AG04450 (cell line): ENCODE measurements around the gene TMEM151A. TPM values are rescaled to one million over a fixed set of nuclear protein-coding genes. Genes with fewer than 3 reads are reported as not detected.

ENCODE experiments used
- CTCF ChIA-PET: fragments of 300-600, 350-600 bp; formaldehyde crosslinking; extraction: SDS; loops from one replicate; lab custom pipeline; 2022; ENCODE audit warnings: antibody characterized with exemption, inconsistent platforms; lab: Charles Lee
- POLR2A ChIA-PET: fragments of 350-600 bp; formaldehyde crosslinking; extraction: SDS; loops from one replicate; lab custom pipeline; 2021; ENCODE audit warnings: antibody characterized with exemption, inconsistent platforms; lab: Yijun Ruan, JAX
- DNase-seq: peaks from one replicate; pipeline ENCODE4 v3.0.0-alpha.2; 2011; ENCODE audit warnings: low read depth, low spot score
- H3K27ac ChIP-seq: one replicate; pipeline ENCODE4 v1.5.1; 2012; ENCODE audit warnings: low read depth, low read length, control low read depth
- H3K27me3 ChIP-seq: one replicate; pipeline ENCODE4 v1.6.0; 2012; ENCODE audit warnings: low read length; ENCODE audit not compliant: control insufficient read depth, insufficient read depth
- H3K4me3 ChIP-seq: 2 replicates; pipeline ENCODE4 v1.5.1; 2011; ENCODE audit warnings: mild to moderate bottlenecking, low read depth, low read length, control low read depth
- H3K9me3 ChIP-seq: 2 replicates; pipeline ENCODE4 v1.5.1; 2012; ENCODE audit warnings: low read length; ENCODE audit not compliant: control insufficient read depth, insufficient read depth
- CTCF ChIP-seq: IDR thresholded peaks from 2 replicates; pipeline ENCODE4 v1.5.1; 2011; ENCODE audit warnings: low read depth, low read length, control low read depth, inconsistent platforms
- polyA plus RNA-seq: library from polyadenylated mRNA; depleted of rRNA; stranded (reverse); fragments of >200 nt; gene quantifications from 2 replicates; pipeline ENCODE4 v1.2.3, GENCODE V29; 2011

Gene TMEM151A
- polyA plus RNA-seq, 1 experiment: not detected

- DNase-seq: no peak
- TF ChIP-seq CTCF: no peak
- H3K4me3 ChIP-seq: no peak overlapping the region
- CTCF ChIA-PET: interaction anchor here (0.6 kb wide), 1 partner anchor 20 kb away, joined by 3 read pairs; no protein-coding TSS in a partner anchor
- no peaks in the 10 kb centered on the region; the same call in 1 of the 2 replicates for H3K9me3 ChIP-seq
- POLR2A ChIA-PET: interaction anchor here (0.6 to 1.3 kb wide), 2 partner anchors 9 to 10 kb away, joined by 3 to 4 read pairs; partner anchors contain the start of gene YIF1A
- no peak overlapping the region for H3K27ac ChIP-seq
- H3K27me3 ChIP-seq: no peaks in the 10 kb centered on the region
Observed at GRCh38 chr11:66279092-66279734, 12.5 kb upstream of the TMEM151A start.

- ChIA-PET POLR2A (interaction anchor here (0.7 to 1.2 kb wide), 3 partner anchors 8 to 13 kb away, joined by 3 to 4 read pairs (median 4); partner anchors contain the start of gene YIF1A), CTCF (interaction anchor here (0.5 to 3.7 kb wide), 4 partner anchors 8 to 58 kb away, joined by 5 to 18 read pairs (median 7); partner anchors contain the start of genes CD248 and RAB1B)
Observed at GRCh38 chr11:66280428-66280827, 11.3 kb upstream of the TMEM151A start.

DNA sequence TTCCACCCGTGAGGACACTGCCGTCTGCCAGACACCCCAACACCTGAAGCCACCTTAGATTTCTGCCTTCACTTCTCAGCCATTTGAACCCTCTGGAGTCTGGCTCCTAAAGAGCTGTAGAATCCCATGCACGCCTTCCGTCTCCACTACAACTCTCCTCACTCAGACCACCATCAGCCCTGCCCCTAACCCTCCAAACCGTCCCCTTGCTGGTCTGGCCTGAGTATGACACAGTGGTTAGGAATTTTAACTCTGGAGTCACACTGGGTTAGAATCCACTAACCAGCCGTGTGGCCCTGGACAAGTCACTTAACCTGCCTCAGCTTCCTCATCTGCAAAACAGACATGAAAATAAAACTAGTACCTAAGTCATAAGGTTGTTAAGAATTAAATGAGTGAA is 10.7 kb upstream of the TMEM151A start:
- no peak for TF ChIP-seq CTCF
- ChIA-PET CTCF (interaction anchor here (1.2 to 3.7 kb wide), 3 partner anchors 9 to 58 kb away, joined by 3 to 18 read pairs (median 8); no protein-coding TSS in a partner anchor), POLR2A (interaction anchor here (0.5 to 1.2 kb wide), 2 partner anchors 9 to 25 kb away, joined by 3 read pairs; no protein-coding TSS in a partner anchor)
- Histone ChIP-seq H3K4me3 (no peak overlapping the region), H3K27me3 (no peaks in the 10 kb centered on the region), H3K9me3 (no peaks in the 10 kb centered on the region; the same call in 1 of the 2 replicates), H3K27ac (no peak overlapping the region)
- DNase-seq: no peak

More at GRCh38 chr11:66280428-66280827, 11.3 kb upstream of the TMEM151A start:
- no peaks in the 10 kb centered on the region for H3K27me3 ChIP-seq
- no peak overlapping the region for H3K4me3 ChIP-seq
- TF ChIP-seq CTCF: no peak
- no peak for DNase-seq
- no peaks in the 10 kb centered on the region; the same call in 1 of the 2 replicates for H3K9me3 ChIP-seq
- H3K27ac ChIP-seq: no peak overlapping the region

DNA sequence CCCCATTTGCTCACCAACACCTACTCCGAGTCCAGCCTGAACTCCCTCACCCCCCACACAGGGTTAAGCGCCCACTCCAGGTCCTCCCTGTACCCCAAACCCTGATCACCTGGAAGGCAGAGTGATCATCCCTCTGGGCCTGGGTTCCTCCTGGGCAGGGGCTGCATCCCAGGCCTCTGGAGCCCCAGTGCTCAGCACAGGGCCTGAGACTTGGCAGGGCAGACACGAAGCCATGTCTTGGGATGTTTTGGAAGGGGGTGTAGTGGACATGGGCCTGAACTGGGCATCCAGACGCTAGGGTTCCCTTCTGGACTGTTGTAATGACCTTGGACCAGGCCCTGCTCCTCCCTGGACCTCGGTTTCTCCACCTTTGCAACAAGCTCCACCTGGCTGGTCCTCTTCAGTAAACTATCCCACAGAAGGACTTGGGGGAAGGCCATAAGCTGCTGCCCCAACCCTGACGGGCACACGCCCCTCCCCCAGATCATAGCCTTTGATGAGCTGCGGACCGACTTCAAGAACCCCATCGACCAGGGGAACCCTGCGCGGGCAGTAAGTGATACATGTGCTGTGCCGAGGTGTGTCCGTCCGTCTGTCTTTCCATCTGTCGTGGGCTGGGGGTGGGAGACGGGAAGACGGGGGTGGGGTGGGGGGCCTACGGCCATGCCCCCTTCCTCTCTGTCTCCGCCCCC is 9.8 kb upstream of the TMEM151A start:
- Histone ChIP-seq H3K9me3 (no peaks in the 10 kb centered on the region), H3K27ac (no peak overlapping the region), H3K4me3 (no peak overlapping the region), H3K27me3 (no peaks in the 10 kb centered on the region)
- ChIA-PET CTCF (interaction anchor here (0.6 to 3.7 kb wide), 11 partner anchors 9 to 64 kb away, joined by 3 to 18 read pairs (median 3); partner anchors contain the start of genes RAB1B, RIN1 and TMEM151A), POLR2A (interaction anchor here (0.5 to 1.9 kb wide), 4 partner anchors 9 to 26 kb away, joined by 3 to 7 read pairs (median 3); partner anchors contain the start of gene TMEM151A)
- no peak for DNase-seq
- TF ChIP-seq CTCF: no peak
